ENCODE data around the gene ST6GAL2.

Gene ST6GAL2

GRCh38 chr2:106863387-106863786, 22.6 kb downstream of the ST6GAL2 start:
- no peak for DNase-seq

GRCh38 chr2:106859498-106859897, 26.5 kb downstream of the ST6GAL2 start:
- no peak for DNase-seq

GRCh38 chr2:106858810-106859209, 27.2 kb downstream of the ST6GAL2 start:
- no peak for DNase-seq

GRCh38 chr2:106857882-106858478, 28.0 kb downstream of the ST6GAL2 start:
- DNase-seq: no peak

GRCh38 chr2:106853631-106854030, 32.3 kb downstream of the ST6GAL2 start:
- no peak for DNase-seq

GRCh38 chr2:106851881-106852501, 34.0 kb downstream of the ST6GAL2 start:
- no peak for DNase-seq

GRCh38 chr2:106851087-106851874, 34.7 kb downstream of the ST6GAL2 start:
- DNase-seq: no peak

GRCh38 chr2:106849253-106849652, 36.7 kb downstream of the ST6GAL2 start:
- DNase-seq: no peak

- DNase-seq: no peak
Measured at GRCh38 chr2:106847366-106847765, 38.6 kb downstream of the ST6GAL2 start.

- no peak for DNase-seq
Measured at GRCh38 chr2:106845716-106846115, 40.3 kb downstream of the ST6GAL2 start.

- DNase-seq: no peak
Measured at GRCh38 chr2:106843910-106844250, 42.1 kb downstream of the ST6GAL2 start.

GRCh38 chr2:106843001-106843909, 42.7 kb downstream of the ST6GAL2 start:
- no peak for DNase-seq

- no peak for DNase-seq
Measured at GRCh38 chr2:106841886-106842645, 43.9 kb downstream of the ST6GAL2 start.

GRCh38 chr2:106840818-106841217, 45.1 kb downstream of the ST6GAL2 start:
- no peak for DNase-seq

- DNase-seq: no peak
Measured at GRCh38 chr2:106839849-106840595, 45.9 kb downstream of the ST6GAL2 start.

GRCh38 chr2:106833256-106833655, 52.7 kb downstream of the ST6GAL2 start:
- DNase-seq: no peak

GRCh38 chr2:106831816-106832569, 54.0 kb downstream of the ST6GAL2 start:
- no peak for DNase-seq

- no peak for DNase-seq
Measured at GRCh38 chr2:106831241-106831640, 54.7 kb downstream of the ST6GAL2 start.

- DNase-seq: no peak
Measured at GRCh38 chr2:106830191-106830590, 55.8 kb downstream of the ST6GAL2 start.

GRCh38 chr2:106828119-106828518, 57.8 kb downstream of the ST6GAL2 start:
- no peak for DNase-seq

- DNase-seq: no peak
Measured at GRCh38 chr2:106827158-106827557, 58.8 kb downstream of the ST6GAL2 start.
